CMK (cell line): ENCODE results near the gene SPATA20.

Experiments
- DNase-seq: peaks from one replicate; pipeline ENCODE4 v3.0.0-alpha.2; 2010; ENCODE audit warnings: low read depth

The SPATA20 gene

DNA sequence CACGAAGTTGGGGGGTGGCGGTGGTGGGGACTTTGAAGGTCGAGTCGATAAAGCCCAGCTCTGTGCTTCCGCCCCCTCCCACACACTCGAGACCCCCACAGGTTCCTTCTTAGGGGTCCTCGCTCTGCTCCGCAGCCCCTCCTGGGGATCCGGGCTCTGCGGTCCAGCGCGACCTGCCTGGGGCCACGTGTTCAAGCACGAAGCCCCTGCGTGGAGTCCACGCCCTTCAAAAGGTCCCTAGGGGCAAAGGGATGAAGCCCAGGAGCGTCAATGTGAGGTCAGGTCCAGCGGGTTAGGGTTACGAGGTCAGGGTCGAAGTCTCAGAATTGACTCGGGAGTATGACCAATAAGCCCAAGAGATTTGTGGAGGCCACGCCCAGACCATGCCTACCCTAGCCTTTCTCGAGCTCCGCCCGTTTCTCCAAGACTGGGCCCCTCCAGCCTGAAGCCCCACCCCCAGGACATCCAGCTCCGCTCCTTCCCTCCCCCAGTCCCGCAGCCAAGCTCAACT is 12.8 kb downstream of the SPATA20 start:
- DNase-seq: no peak

GRCh38 chr17:50560185-50560824 is 13.3 kb downstream of the SPATA20 start, which contains the start of gene CACNA1G:
CACNA1G (plus strand) TSS chr17:50560715; CDS start chr17:50561460, 745 bp downstream.
- peak; percentile 46 for DNase-seq

DNA sequence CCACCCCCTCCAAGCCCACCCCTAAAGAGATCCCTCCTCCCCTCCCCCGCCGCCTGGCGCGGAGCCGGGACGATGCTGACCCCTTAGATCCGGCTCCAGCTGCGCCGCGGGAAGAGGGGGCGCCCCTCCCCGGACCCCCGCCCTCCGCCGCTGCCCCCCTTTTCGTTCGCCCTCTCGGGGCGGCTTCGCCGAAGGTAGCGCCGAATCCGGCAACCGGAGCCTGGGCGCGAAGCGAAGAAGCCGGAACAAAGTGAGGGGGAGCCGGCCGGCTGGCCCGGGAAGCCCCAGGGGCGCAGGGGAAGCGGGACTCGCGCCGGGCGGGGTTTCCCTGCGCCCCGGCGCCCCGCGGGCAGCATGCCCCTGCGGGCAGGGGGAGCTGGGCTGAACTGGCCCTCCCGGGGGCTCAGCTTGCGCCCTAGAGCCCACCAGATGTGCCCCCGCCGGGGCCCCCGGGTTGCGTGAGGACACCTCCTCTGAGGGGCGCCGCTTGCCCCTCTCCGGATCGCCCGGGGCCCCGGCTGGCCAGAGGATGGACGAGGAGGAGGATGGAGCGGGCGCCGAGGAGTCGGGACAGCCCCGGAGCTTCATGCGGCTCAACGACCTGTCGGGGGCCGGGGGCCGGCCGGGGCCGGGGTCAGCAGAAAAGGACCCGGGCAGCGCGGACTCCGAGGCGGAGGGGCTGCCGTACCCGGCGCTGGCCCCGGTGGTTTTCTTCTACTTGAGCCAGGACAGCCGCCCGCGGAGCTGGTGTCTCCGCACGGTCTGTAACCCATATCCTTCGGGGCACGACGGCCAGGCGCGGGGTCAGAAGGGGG is 14.2 kb downstream of the SPATA20 start:
- DNase-seq: no peak

- DNase-seq: no peak
These were observed 14.8 kb downstream of the SPATA20 start for GRCh38 chr17:50561746-50562141.

DNA sequence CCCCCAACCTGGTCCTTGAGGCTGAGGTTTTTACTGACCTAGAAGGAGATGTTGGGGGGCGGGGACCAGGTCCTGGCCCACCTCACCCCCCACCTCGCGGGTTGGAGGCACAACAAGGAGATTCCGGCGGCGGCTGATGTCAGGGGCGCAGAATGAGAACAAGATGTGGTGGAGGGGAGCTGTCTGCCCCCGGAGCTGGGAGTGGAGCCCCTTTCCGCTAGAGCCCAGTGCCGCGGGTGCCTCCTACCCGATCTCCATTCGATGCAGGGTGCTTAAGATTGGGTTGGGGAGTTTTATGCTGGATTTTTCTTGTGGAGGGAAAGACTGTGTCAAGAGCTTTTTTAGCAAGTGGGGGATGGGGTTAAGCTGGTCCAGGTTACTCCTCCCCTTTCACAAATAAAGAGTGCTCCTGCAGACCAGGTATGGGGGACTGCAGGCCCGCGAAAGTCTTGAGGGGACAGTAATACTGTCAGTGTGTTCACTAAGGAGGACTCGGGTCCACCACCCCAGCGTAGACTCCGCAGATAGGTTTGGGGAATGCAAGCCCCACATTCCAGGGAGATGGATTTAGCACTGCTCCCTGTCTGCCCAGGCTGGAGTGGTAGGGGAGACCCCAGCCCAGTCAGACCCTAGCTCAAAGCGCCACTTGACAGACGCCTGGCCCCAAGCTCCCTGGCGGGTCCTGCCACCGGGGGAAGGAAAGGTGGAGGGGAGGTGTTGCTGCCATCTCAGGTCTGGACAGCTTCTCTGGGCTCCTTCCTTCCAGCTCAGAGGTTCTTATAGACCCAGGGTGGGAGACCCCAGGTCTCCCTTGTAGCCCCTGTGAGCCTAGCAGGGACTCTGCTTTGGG is 15.5 kb downstream of the SPATA20 start:
- DNase-seq: no peak

- no peak for DNase-seq
These were observed 16.1 kb downstream of the SPATA20 start for GRCh38 chr17:50563092-50563511.

GRCh38 chr17:50564916-50565315 is 17.9 kb downstream of the SPATA20 start:
- DNase-seq: no peak

DNA sequence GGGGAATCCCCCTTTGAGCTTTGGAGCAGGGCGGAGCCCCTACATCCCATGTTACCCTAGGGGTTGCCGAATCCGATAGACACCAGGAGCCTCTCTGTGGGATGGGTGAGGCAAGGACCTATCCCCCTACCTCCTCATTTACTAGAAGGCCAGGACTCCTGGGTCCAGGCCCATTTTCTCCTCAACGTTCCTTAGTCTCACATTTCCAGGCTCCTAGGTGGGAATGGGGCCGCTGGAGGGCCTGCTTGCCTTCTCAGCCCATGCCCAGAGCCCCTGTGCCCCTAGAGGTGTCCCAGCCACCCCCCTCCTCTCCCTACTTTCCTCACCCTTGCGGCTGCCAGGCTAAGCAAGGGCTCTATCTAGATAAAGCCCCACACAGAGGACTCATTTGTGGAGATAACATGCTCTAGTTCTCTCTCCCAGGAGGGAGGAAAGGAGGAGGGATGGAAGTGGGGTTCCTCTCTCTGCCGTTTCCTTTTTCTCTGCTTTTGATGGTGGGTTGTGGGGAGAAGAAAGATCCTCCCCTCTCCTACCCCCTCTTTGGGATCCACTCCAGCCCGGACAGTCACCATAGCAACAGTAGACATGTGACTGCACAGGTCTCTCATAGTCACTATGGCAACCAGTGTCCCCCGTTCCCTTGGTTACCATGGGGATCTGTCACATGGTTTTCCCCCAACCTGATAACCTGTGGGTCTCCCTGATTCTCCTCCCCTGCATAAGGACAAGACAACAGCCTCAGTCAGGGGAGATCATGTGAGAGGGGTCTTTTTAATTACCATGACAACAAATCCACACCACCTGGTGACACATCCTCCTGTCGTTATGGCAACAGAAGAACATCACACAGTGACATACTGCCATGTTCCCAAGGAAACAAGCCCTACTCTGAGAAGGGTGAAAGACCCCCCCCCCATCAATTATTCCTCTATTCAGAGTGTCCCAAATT is 18.7 kb downstream of the SPATA20 start:
- no peak for DNase-seq

- DNase-seq: no peak
These were observed 19.9 kb downstream of the SPATA20 start for GRCh38 chr17:50566886-50567285.

- DNase-seq: no peak
These were observed 21.7 kb downstream of the SPATA20 start for GRCh38 chr17:50568659-50569058.

DNA sequence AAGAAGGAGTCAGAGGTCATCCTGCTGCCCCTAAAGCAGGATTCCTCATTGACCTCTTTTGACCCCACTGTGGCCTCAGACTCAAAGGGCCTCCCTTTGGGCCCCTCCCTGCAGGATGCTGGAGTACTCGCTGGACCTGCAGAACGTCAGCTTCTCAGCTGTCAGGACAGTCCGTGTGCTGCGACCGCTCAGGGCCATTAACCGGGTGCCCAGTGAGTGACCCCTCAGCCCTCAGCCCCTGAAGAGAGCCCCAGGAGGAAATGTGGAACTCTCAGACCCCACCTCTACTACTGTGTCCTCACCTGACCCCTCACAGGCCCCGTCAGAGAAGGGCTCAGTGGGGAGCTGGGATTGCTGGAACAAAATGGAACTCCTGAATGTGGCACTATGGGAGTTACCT is 22.6 kb downstream of the SPATA20 start:
- no peak for DNase-seq

DNA sequence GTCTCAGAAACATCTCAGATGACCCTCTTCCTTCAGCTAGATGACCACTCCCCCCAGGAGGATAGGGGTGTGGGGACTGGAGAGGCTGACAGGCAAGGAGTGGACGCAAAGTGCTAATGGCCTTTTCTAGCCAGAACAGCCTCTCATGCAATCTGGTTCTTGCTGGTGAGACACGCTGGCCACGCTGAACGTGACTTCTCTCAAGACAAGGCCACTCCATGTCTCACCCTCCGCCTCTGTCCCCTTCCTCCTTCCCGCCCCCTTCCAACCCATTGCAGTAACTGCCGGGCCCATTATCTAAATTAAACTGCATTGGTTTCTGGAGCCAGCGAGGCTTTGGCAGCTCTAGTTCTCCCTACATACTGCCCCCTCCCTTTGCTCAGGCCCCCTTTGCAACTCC is 23.1 kb downstream of the SPATA20 start:
- no peak for DNase-seq

DNA sequence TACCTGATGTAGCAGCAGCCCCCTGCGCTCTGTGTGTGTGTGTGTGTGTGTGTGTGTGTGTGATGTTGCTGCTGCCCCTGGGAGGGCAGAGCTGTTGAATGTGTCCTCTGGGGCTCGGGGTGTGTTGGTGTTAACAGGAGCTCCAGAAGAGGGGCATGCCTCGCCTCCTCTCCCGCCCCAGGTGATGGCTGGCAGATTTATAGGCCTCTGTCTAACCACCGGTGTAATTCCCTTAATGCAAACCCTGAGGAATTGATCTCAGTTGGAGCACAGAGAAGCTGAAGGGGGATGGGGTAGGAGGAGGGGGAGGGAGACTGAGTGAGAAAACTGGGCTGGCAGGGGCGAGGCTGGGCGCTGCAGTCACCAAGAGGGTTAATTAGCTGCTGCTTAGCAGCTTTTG is 23.6 kb downstream of the SPATA20 start:
- no peak for DNase-seq

GRCh38 chr17:50571681-50572080 is 24.7 kb downstream of the SPATA20 start:
- no peak for DNase-seq

- DNase-seq: no peak
These were observed 25.6 kb downstream of the SPATA20 start for GRCh38 chr17:50572541-50572940.

- DNase-seq: no peak
These were observed 27.1 kb downstream of the SPATA20 start for GRCh38 chr17:50573866-50574611.

DNA sequence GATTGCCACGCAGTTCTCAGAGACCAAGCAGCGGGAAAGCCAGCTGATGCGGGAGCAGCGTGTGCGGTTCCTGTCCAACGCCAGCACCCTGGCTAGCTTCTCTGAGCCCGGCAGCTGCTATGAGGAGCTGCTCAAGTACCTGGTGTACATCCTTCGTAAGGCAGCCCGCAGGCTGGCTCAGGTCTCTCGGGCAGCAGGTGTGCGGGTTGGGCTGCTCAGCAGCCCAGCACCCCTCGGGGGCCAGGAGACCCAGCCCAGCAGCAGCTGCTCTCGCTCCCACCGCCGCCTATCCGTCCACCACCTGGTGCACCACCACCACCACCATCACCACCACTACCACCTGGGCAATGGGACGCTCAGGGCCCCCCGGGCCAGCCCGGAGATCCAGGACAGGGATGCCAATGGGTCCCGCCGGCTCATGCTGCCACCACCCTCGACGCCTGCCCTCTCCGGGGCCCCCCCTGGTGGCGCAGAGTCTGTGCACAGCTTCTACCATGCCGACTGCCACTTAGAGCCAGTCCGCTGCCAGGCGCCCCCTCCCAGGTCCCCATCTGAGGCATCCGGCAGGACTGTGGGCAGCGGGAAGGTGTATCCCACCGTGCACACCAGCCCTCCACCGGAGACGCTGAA is 28.7 kb downstream of the SPATA20 start:
- DNase-seq: no peak

DNA sequence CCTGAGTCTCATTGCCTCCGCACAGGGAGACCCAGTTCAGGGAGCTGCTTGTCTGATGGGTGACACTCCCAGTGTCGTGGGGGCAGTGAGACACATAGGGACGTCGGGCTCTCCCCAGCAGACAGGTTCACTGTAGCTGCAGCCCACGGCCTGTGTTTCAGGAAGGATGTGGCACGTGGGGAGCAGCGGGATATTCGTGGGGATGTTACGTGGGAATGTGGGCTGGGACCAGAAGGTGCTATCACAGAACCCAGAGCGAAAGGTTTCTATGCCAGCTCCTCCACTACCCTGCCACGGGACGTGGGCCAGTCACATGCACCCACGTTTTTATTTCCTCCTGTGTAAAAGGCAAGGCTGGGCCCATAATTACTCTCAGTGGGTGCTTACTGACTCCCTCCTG is 29.9 kb downstream of the SPATA20 start:
- DNase-seq: no peak

DNA sequence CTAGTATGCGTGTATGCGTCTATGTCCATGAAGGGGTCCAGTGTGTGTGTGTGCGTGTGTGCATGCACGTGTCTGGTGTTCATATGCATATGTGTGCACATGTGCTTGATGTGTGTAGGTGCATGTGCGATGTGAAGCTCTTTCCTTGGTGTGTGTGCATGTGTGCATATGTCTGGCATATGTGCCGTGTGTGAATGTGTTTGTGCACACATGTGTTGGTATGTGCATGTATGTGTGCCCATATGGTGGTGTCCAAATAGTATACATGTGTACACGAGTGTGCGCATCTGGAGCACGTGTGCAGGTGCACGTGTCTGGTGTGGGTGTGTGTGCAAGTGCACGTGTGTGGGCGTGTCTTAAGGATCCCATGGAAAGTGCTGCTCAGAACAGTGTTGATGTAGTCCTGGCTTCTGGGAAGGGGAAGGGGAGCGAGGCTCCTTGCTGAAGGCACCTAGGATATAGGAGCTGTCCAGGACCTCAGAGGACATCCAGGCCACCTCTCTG is 30.5 kb downstream of the SPATA20 start:
- DNase-seq: no peak

DNA sequence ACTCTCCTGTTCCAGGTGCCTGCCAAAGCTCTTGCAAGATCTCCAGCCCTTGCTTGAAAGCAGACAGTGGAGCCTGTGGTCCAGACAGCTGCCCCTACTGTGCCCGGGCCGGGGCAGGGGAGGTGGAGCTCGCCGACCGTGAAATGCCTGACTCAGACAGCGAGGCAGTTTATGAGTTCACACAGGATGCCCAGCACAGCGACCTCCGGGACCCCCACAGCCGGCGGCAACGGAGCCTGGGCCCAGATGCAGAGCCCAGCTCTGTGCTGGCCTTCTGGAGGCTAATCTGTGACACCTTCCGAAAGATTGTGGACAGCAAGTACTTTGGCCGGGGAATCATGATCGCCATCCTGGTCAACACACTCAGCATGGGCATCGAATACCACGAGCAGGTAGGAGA is 31.2 kb downstream of the SPATA20 start:
- no peak for DNase-seq
